Endodermal cell (in vitro differentiated cells): ENCODE data around the gene OXSM. TPM values are rescaled to one million over a fixed set of nuclear protein-coding genes. Genes with fewer than 3 reads are reported as not detected.

Source experiments
- DNase-seq: peaks from one replicate; pipeline ENCODE4 v3.0.0-alpha.2; 2017
- H3K27ac ChIP-seq: 2 replicates; pipeline ENCODE4 v1.5.1; 2013; ENCODE audit warnings: mild to moderate bottlenecking, low read depth, low read length, moderate library complexity
- H3K27me3 ChIP-seq: 2 replicates; pipeline ENCODE4 v1.6.1; 2013; ENCODE audit warnings: mild to moderate bottlenecking, low read length, moderate library complexity; ENCODE audit not compliant: insufficient read depth, control insufficient read depth, poor library complexity, severe bottlenecking
- H3K36me3 ChIP-seq: 2 replicates; pipeline ENCODE4 v1.7.0; 2013; ENCODE audit warnings: mild to moderate bottlenecking, low read length, moderate library complexity; ENCODE audit not compliant: control insufficient read depth, insufficient read depth
- H3K4me1 ChIP-seq: one replicate; pipeline ENCODE4 v1.7.0; 2013; ENCODE audit warnings: low read length; ENCODE audit not compliant: control insufficient read depth, insufficient read depth
- H3K4me3 ChIP-seq: 2 replicates; pipeline ENCODE4 v1.5.1; 2013; ENCODE audit warnings: mild to moderate bottlenecking, low read length, moderate library complexity
- H3K9ac ChIP-seq: 2 replicates; pipeline ENCODE4 v1.6.1; 2013; ENCODE audit warnings: mild to moderate bottlenecking, low read length, moderate library complexity; ENCODE audit not compliant: poor library complexity, severe bottlenecking; ENCODE audit errors: extremely low read depth
- H3K9me3 ChIP-seq: 2 replicates; pipeline ENCODE4 v1.6.1; 2013; ENCODE audit warnings: mild to moderate bottlenecking, low read length, moderate library complexity; ENCODE audit not compliant: control insufficient read depth
- H3K27ac Mint-ChIP-seq: 2 replicates; pipeline ENCODE4 v1.8.0; 2020; ENCODE audit warnings: mixed read lengths
- H3K27me3 Mint-ChIP-seq: 2 replicates; pipeline ENCODE4 v1.8.0; 2021; ENCODE audit warnings: mild to moderate bottlenecking, mixed read lengths; ENCODE audit not compliant: insufficient read depth
- H3K36me3 Mint-ChIP-seq: 2 replicates; pipeline ENCODE4 v1.8.0; 2020; ENCODE audit warnings: low read depth, mixed read lengths
- H3K4me1 Mint-ChIP-seq: 2 replicates; pipeline ENCODE4 v1.8.0; 2020; ENCODE audit warnings: mixed read lengths
- H3K4me3 Mint-ChIP-seq: 2 replicates; pipeline ENCODE4 v1.8.0; 2020; ENCODE audit warnings: mild to moderate bottlenecking, moderate library complexity, mixed read lengths
- H3K9me3 Mint-ChIP-seq: 2 replicates; pipeline ENCODE4 v1.8.0; 2020; ENCODE audit warnings: mild to moderate bottlenecking, mixed read lengths
- WGBS, 2 experiments: methylation state at CpG; one replicate each; pipeline versions ENCODE4 v1.1.5 to v1.1.7; 2013; ENCODE audit warnings: missing lambda C conversion rate in 2 of 2, mixed read lengths in 1 of 2; ENCODE audit not compliant: insufficient coverage in 1 of 2, insufficient read length in 1 of 2; 5-methylcytosine and 5-hydroxymethylcytosine counted together
- total RNA-seq, 2 donors: library from RNA; stranded (reverse); fragmentation: NEBNext Ultra II Directional in 1 of 2; extraction: Animal tissue kit (Norgen Biotek cat#: 25700) in 1 of 2; gene quantifications; 2 replicates in 1 of 2; 3 replicates in 1 of 2; pipeline ENCODE4 v1.2.1, GENCODE V29; 2021
- TF ChIP-seq, protein P1 (sequence below): fragments of 200-600 bp; sonication (generic); conservative IDR thresholded peaks from 2 replicates; pipeline ENCODE4 v1.5.0; 2021; ENCODE audit warnings: antibody characterized with exemption, mild to moderate bottlenecking

OXSM gene
- total RNA-seq, 2 donors from 2014 or later, result 7.8 to 10.5 TPM

DNA sequence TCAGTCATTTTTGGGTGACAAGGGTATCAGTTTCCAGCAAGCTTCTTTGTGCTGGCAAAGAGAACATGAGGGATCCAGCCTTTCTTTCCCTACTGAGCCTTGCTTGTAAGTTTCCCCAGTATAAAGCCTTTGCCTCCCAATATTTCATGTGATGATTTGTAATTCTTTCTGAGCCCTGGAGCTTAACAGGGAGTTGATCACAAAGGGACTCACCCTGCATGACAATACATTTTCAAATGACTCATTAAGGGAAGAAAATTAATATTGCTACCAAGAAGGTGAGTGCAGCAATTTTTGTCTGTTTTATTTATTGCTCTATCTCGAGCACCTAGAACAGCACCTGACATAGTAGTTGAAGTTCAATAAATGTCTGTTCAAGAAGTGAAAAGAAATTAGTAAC, 27.7 kb downstream of the OXSM start:
- H3K27ac Mint-ChIP-seq, result no peak overlapping the region
- no peak for DNase-seq
- no peaks in the 10 kb centered on the region for H3K36me3 Mint-ChIP-seq
- TF ChIP-seq, protein P1, sequence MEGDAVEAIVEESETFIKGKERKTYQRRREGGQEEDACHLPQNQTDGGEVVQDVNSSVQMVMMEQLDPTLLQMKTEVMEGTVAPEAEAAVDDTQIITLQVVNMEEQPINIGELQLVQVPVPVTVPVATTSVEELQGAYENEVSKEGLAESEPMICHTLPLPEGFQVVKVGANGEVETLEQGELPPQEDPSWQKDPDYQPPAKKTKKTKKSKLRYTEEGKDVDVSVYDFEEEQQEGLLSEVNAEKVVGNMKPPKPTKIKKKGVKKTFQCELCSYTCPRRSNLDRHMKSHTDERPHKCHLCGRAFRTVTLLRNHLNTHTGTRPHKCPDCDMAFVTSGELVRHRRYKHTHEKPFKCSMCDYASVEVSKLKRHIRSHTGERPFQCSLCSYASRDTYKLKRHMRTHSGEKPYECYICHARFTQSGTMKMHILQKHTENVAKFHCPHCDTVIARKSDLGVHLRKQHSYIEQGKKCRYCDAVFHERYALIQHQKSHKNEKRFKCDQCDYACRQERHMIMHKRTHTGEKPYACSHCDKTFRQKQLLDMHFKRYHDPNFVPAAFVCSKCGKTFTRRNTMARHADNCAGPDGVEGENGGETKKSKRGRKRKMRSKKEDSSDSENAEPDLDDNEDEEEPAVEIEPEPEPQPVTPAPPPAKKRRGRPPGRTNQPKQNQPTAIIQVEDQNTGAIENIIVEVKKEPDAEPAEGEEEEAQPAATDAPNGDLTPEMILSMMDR, result no peak
- H3K27me3 Mint-ChIP-seq, result no peaks in the 10 kb centered on the region
- H3K4me1 ChIP-seq, result no peaks in the 10 kb centered on the region
- H3K27me3 ChIP-seq, result no peaks in the 10 kb centered on the region
- H3K4me1 Mint-ChIP-seq, result no peaks in the 10 kb centered on the region
- WGBS, 2 experiments, result 86 to 92% methylated on average over 1 of the region's 1 CpG
- no peaks in the 10 kb centered on the region for H3K9me3 ChIP-seq
- H3K36me3 ChIP-seq, result no peaks in the 10 kb centered on the region
- H3K9ac ChIP-seq, result no peak overlapping the region
- no peak overlapping the region for H3K4me3 ChIP-seq
- no peak overlapping the region for H3K27ac ChIP-seq
- no peak overlapping the region for H3K4me3 Mint-ChIP-seq
- H3K9me3 Mint-ChIP-seq, result peaks cover 4% of the 10 kb centered on the region

DNA sequence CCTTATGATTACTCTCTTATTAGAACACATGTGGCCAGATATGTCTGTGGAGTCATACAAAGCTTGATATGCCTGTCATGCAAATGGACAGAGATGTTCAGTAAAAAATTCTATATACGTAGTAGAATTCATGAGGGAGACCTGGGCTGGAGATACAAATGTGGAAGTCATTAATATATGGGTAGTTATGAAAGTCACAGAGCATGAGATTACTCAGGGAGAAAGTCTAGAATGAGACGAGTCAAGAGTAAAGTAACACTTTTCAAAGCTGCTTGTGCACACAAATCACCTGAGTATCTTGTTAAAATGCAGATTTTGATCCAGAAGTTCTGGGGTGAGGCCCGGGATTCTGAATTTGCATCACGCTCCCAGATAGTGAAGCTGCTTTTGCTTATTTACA, 28.4 kb downstream of the OXSM start:
- no peaks in the 10 kb centered on the region for H3K27me3 ChIP-seq
- H3K27ac ChIP-seq, result no peak overlapping the region
- no peaks in the 10 kb centered on the region for H3K4me1 ChIP-seq
- DNase-seq, result no peak
- no peak overlapping the region for H3K4me3 ChIP-seq
- H3K4me1 Mint-ChIP-seq, result no peaks in the 10 kb centered on the region
- no peaks in the 10 kb centered on the region for H3K36me3 ChIP-seq
- no peaks in the 10 kb centered on the region for H3K36me3 Mint-ChIP-seq
- TF ChIP-seq, protein P1, result no peak
- H3K4me3 Mint-ChIP-seq, result no peak overlapping the region
- no peak overlapping the region for H3K27ac Mint-ChIP-seq
- WGBS, 2 experiments, result 89 to 91% methylated on average over 3 to 4 of the region's 4 CpGs
- H3K9me3 Mint-ChIP-seq, result peaks cover 4% of the 10 kb centered on the region
- no peaks in the 10 kb centered on the region for H3K27me3 Mint-ChIP-seq
- no peak overlapping the region for H3K9ac ChIP-seq
- H3K9me3 ChIP-seq, result no peaks in the 10 kb centered on the region

DNA sequence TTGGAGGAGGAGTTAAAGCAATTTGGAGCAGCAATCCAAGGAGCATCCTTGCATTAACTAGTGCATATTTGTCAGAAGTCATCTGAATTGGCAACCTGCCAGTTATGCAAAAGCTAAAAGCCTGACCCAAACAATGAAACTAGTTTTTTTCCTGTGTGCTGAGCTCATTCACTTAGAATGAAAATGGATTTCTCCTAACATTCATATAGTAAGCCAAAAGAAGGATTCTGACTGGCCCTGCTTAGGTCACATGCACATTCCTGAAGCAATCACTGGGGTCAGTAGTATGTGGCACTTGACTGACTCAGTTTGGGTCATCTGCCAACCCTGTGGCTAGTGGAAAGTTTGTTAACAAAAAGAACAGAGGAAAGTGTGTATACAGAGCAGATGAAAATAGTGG, 30.5 kb downstream of the OXSM start:
- H3K36me3 Mint-ChIP-seq, result no peaks in the 10 kb centered on the region
- no peaks in the 10 kb centered on the region for H3K4me1 ChIP-seq
- H3K27me3 Mint-ChIP-seq, result no peaks in the 10 kb centered on the region
- no peak overlapping the region for H3K27ac ChIP-seq
- H3K9me3 Mint-ChIP-seq, result no peaks in the 10 kb centered on the region
- peak; percentile 46 for DNase-seq
- no peak overlapping the region for H3K4me3 Mint-ChIP-seq
- no peaks in the 10 kb centered on the region for H3K9me3 ChIP-seq
- H3K27ac Mint-ChIP-seq, result no peak overlapping the region
- no peaks in the 10 kb centered on the region for H3K36me3 ChIP-seq
- no peaks in the 10 kb centered on the region for H3K4me1 Mint-ChIP-seq
- H3K4me3 ChIP-seq, result no peak overlapping the region
- H3K27me3 ChIP-seq, result no peaks in the 10 kb centered on the region
- TF ChIP-seq, protein P1, result no peak
- no peak overlapping the region for H3K9ac ChIP-seq
